GM12801 (cell line): ENCODE data around the gene TEK.

Experiments
- CTCF ChIP-seq: IDR thresholded peaks from one replicate; pipeline ENCODE4 v1.5.1; 2011; ENCODE audit warnings: control low read depth; ENCODE audit not compliant: insufficient read length; ENCODE audit errors: extremely low read depth

The TEK gene

GRCh38 chr9:27125936-27126335, 16.9 kb downstream of the TEK start:
- TF ChIP-seq CTCF, result no peak

- no peak for TF ChIP-seq CTCF
Measured at GRCh38 chr9:27126670-27127069, 17.6 kb downstream of the TEK start.

- TF ChIP-seq CTCF, result no peak
Measured at GRCh38 chr9:27129221-27129620, 20.2 kb downstream of the TEK start.

- TF ChIP-seq CTCF, result no peak
Measured at GRCh38 chr9:27131731-27132130, 22.7 kb downstream of the TEK start.

GRCh38 chr9:27133817-27134216, 24.8 kb downstream of the TEK start:
- TF ChIP-seq CTCF, result no peak

- no peak for TF ChIP-seq CTCF
Measured at GRCh38 chr9:27142299-27142930, 33.4 kb downstream of the TEK start.

- no peak for TF ChIP-seq CTCF
Measured at GRCh38 chr9:27145143-27145542, 36.1 kb downstream of the TEK start.

DNA sequence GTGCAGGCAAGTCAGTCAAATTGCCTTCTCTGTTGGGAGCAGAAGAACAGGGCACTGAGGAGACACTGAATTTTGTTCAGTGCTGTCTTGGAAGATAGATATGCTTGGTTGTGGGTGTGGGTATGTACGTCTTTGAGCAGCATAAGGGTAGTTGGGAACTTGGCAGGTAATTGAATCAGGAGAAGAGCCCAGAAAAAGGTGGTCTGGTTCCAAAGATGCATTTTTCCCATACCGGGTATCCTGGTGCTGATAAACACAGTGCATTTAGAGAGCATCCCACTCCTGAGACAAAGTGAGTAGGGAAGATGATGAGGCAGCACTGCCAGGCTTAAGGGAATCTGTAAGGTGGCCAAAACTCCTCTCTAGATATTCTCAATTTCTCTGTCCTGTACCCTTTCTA, 40.6 kb downstream of the TEK start:
- TF ChIP-seq CTCF, result no peak
